Anterior cingulate cortex (tissue), 58 donors: ENCODE results near the gene ZNF175.

Experiments
- DNase-seq, 58 donors: peaks; one replicate each; lab custom pipeline; 2025; lab: John Stamatoyannopoulos, UW

ZNF175 gene

GRCh38 chr19:51587264-51588191 is 16.4 kb downstream of the ZNF175 start:
- no peak for DNase-seq

GRCh38 chr19:51589511-51589910 is 18.4 kb downstream of the ZNF175 start:
- no peak for DNase-seq

- DNase-seq, result no peak
Observed at GRCh38 chr19:51590441-51590840, 19.4 kb downstream of the ZNF175 start.

- DNase-seq, result no peak
Observed at GRCh38 chr19:51592521-51592920, 21.4 kb downstream of the ZNF175 start.

GRCh38 chr19:51593138-51593890 is 22.2 kb downstream of the ZNF175 start:
- DNase-seq, result peak in 1 of 58 donors; percentile 1

- DNase-seq, result peak; percentile 84 to 100 (median 97)
Observed at GRCh38 chr19:51593969-51594773, 23.1 kb downstream of the ZNF175 start.

GRCh38 chr19:51594774-51595109 is 23.7 kb downstream of the ZNF175 start:
- DNase-seq, result peak in 2 of 58 donors; percentile 51

- no peak for DNase-seq
Observed at GRCh38 chr19:51595190-51596175, 24.4 kb downstream of the ZNF175 start.

GRCh38 chr19:51598159-51598915 is 27.3 kb downstream of the ZNF175 start:
- DNase-seq, result no peak

- no peak for DNase-seq
Observed at GRCh38 chr19:51599084-51599483, 28.0 kb downstream of the ZNF175 start.

GRCh38 chr19:51600940-51601580 is 30.0 kb downstream of the ZNF175 start:
- no peak for DNase-seq

- DNase-seq, result no peak
Observed at GRCh38 chr19:51602189-51602854, 31.2 kb downstream of the ZNF175 start.

GRCh38 chr19:51607077-51607476 is 36.0 kb downstream of the ZNF175 start:
- no peak for DNase-seq

GRCh38 chr19:51607920-51608562 is 37.0 kb downstream of the ZNF175 start:
- peak in 34 of 58 donors; percentile 1 to 62 (median 10) for DNase-seq

GRCh38 chr19:51610576-51610975 is 39.5 kb downstream of the ZNF175 start:
- DNase-seq, result no peak

GRCh38 chr19:51614789-51615188 is 43.7 kb downstream of the ZNF175 start:
- DNase-seq, result no peak

- no peak for DNase-seq
Observed at GRCh38 chr19:51615991-51616390, 44.9 kb downstream of the ZNF175 start.
